KMS-11 (cell line): ENCODE measurements around the gene OR51B4.

ENCODE experiments used
- H2AFZ ChIP-seq: fragments of 200-600 bp; sonication (generic); 2 replicates; pipeline ENCODE4 v1.6.1; 2016; ENCODE audit warnings: antibody characterized with exemption, mixed run types, low read depth
- H3K27ac ChIP-seq: fragments of 200-600 bp; sonication (generic); 2 replicates; pipeline ENCODE4 v1.6.1; 2016; ENCODE audit warnings: mild to moderate bottlenecking, mixed run types
- H3K27me3 ChIP-seq: fragments of 200-600 bp; sonication (generic); 2 replicates; pipeline ENCODE4 v1.6.1; 2017; ENCODE audit warnings: mild to moderate bottlenecking, low read depth, mixed run types, moderate library complexity; ENCODE audit not compliant: insufficient read depth
- H3K36me3 ChIP-seq: fragments of 200-600 bp; sonication (generic); 2 replicates; pipeline ENCODE4 v1.6.1; 2017; ENCODE audit warnings: mild to moderate bottlenecking, mixed run types; ENCODE audit not compliant: insufficient read depth
- H3K4me1 ChIP-seq: fragments of 200-600 bp; sonication (generic); 2 replicates; pipeline ENCODE4 v1.6.1; 2016; ENCODE audit warnings: mild to moderate bottlenecking, low read depth, mixed run types; ENCODE audit not compliant: poor library complexity, severe bottlenecking
- H3K4me2 ChIP-seq: fragments of 200-600 bp; sonication (generic); 2 replicates; pipeline ENCODE4 v1.7.0; 2016; ENCODE audit warnings: mild to moderate bottlenecking, mixed run types
- H3K4me3 ChIP-seq: fragments of 200-600 bp; sonication (generic); IDR thresholded peaks from 2 replicates; pipeline ENCODE4 v1.6.1; 2017; ENCODE audit warnings: low read depth, low read length, mixed read lengths; ENCODE audit not compliant: insufficient read depth
- H3K79me2 ChIP-seq: fragments of 200-600 bp; sonication (generic); 2 replicates; pipeline ENCODE4 v1.6.1; 2016; ENCODE audit warnings: low read depth, mixed run types; ENCODE audit not compliant: insufficient read depth
- H3K9ac ChIP-seq: fragments of 200-600 bp; sonication (generic); 2 replicates; pipeline ENCODE4 v1.6.1; 2016; ENCODE audit warnings: mild to moderate bottlenecking, mixed run types
- H4K20me1 ChIP-seq: fragments of 200-600 bp; sonication (generic); 2 replicates; pipeline ENCODE4 v1.6.1; 2016; ENCODE audit warnings: mild to moderate bottlenecking, mixed run types; ENCODE audit not compliant: insufficient read depth
- CTCF ChIP-seq: fragments of 200-600 bp; sonication (generic); conservative IDR thresholded peaks from 2 replicates; pipeline ENCODE4 v1.6.1; 2017; ENCODE audit warnings: low read depth, mild to moderate bottlenecking, antibody characterized with exemption, low read length, moderate library complexity, mixed read lengths

OR51B4 gene

GRCh38 chr11:5290106-5290505, 11.6 kb downstream of the OR51B4 start:
- Histone ChIP-seq H3K79me2 (no peaks in the 10 kb centered on the region), H3K36me3 (no peaks in the 10 kb centered on the region), H4K20me1 (no peaks in the 10 kb centered on the region), H3K4me2 (no peak overlapping the region), H2AFZ (no peak overlapping the region), H3K9ac (no peak overlapping the region), H3K27ac (no peak overlapping the region), H3K4me3 (no peak overlapping the region), H3K4me1 (no peaks in the 10 kb centered on the region), H3K27me3 (no peaks in the 10 kb centered on the region)
- TF ChIP-seq CTCF: no peak

- H4K20me1 ChIP-seq: no peaks in the 10 kb centered on the region
- no peaks in the 10 kb centered on the region for H3K79me2 ChIP-seq
- H3K4me2 ChIP-seq: no peak overlapping the region
- no peak overlapping the region for H3K27ac ChIP-seq
- no peak overlapping the region for H3K4me3 ChIP-seq
- no peak for TF ChIP-seq CTCF
- H2AFZ ChIP-seq: no peak overlapping the region
- H3K36me3 ChIP-seq: no peaks in the 10 kb centered on the region
- no peak overlapping the region for H3K9ac ChIP-seq
- no peaks in the 10 kb centered on the region for H3K4me1 ChIP-seq
- H3K27me3 ChIP-seq: no peaks in the 10 kb centered on the region
Observed at GRCh38 chr11:5289696-5290095, 12.1 kb downstream of the OR51B4 start.

GRCh38 chr11:5288906-5289550, 12.7 kb downstream of the OR51B4 start:
- no peak overlapping the region for H3K27ac ChIP-seq
- H3K79me2 ChIP-seq: no peaks in the 10 kb centered on the region
- no peaks in the 10 kb centered on the region for H4K20me1 ChIP-seq
- H3K36me3 ChIP-seq: no peaks in the 10 kb centered on the region
- H3K4me1 ChIP-seq: no peaks in the 10 kb centered on the region
- no peak overlapping the region for H3K4me3 ChIP-seq
- H3K27me3 ChIP-seq: no peaks in the 10 kb centered on the region
- H3K4me2 ChIP-seq: no peak overlapping the region
- TF ChIP-seq CTCF: no peak
- H3K9ac ChIP-seq: no peak overlapping the region
- no peak overlapping the region for H2AFZ ChIP-seq

GRCh38 chr11:5288108-5288905, 13.4 kb downstream of the OR51B4 start:
- H3K4me1 ChIP-seq: no peaks in the 10 kb centered on the region
- H3K4me2 ChIP-seq: no peak overlapping the region
- H3K4me3 ChIP-seq: no peak overlapping the region
- H3K9ac ChIP-seq: no peak overlapping the region
- H4K20me1 ChIP-seq: no peaks in the 10 kb centered on the region
- no peaks in the 10 kb centered on the region for H3K36me3 ChIP-seq
- TF ChIP-seq CTCF: no peak
- no peaks in the 10 kb centered on the region for H3K79me2 ChIP-seq
- no peak overlapping the region for H3K27ac ChIP-seq
- H2AFZ ChIP-seq: no peak overlapping the region
- no peaks in the 10 kb centered on the region for H3K27me3 ChIP-seq
